ENCODE data around the gene PATZ1.

Gene PATZ1

GRCh38 chr22:31279327-31279669 is 66.8 kb downstream of the PATZ1 start:
- no peak for DNase-seq

- DNase-seq = no peak
Observed at GRCh38 chr22:31278626-31279326, 67.4 kb downstream of the PATZ1 start.

- no peak for DNase-seq
Observed at GRCh38 chr22:31278151-31278621, 68.0 kb downstream of the PATZ1 start.

- no peak for DNase-seq
Observed at GRCh38 chr22:31277741-31278140, 68.4 kb downstream of the PATZ1 start.

GRCh38 chr22:31276426-31277167 is 69.5 kb downstream of the PATZ1 start:
- DNase-seq = no peak

Data from NCI-H1092 treated with DMSO at 0.1 percent for 48 hours (cell line).